T-cell (primary cell): ENCODE results near the gene EVA1B. TPM values are rescaled to one million over a fixed set of nuclear protein-coding genes. Genes with fewer than 3 reads are reported as not detected.
A peak's percentile ranks its signal among the peaks of the same experiment; 100 is the strongest.

Experiments
- ATAC-seq, 4 experiments: fragments of 200-7000 bp in 3 of 4; fragments of 150-1000 bp in 1 of 4; cut with Tn5 transposase; replicated peaks in 1 of 4; 1 replicate in 3 of 4; 2 replicates in 1 of 4; pipeline ENCODE4 v1.10.0; 2021; ENCODE audit warnings: moderate library complexity in 3 of 4, mild to moderate bottlenecking in 2 of 4, moderate number of reproducible peaks in 1 of 4
- CTCF ChIA-PET, 2 donors: fragments of 300-600 bp; sonication (Branson Sonifier 250); formaldehyde crosslinking; loops; one replicate each; lab custom pipeline; 2022; ENCODE audit warnings: antibody characterized with exemption in 2 of 2; lab: Charles Lee
- POLR2A ChIA-PET, 2 donors: fragments of 300-600 bp; sonication (Branson Sonifier 250); formaldehyde crosslinking; loops; one replicate each; lab custom pipeline; 2022; ENCODE audit warnings: antibody characterized with exemption in 2 of 2; lab: Charles Lee
- DNase-seq, 35 experiments: peaks; one replicate each; pipeline versions ENCODE4 v3.0.0 to v3.0.0-alpha.2; 2013 to 2023
- H3K27ac ChIP-seq: one replicate; pipeline ENCODE4 v1.5.1; 2013; ENCODE audit warnings: low read length
- H3K27me3 ChIP-seq, 2 experiments: replicated peaks in 1 of 2; 1 replicate in 1 of 2; 2 replicates in 1 of 2; pipeline versions ENCODE4 v1.6.1 to v1.7.0; 2013; ENCODE audit warnings: low read length in 1 of 2, mixed read lengths in 1 of 2; ENCODE audit not compliant: control insufficient read depth in 2 of 2, insufficient read depth in 2 of 2; ENCODE audit errors: extremely low read depth in 1 of 2
- H3K36me3 ChIP-seq, 2 donors: 1 replicate in 1 of 2; 2 replicates in 1 of 2; pipeline versions ENCODE4 v1.6.1 to v1.7.0; 2013; ENCODE audit warnings: low read length in 1 of 2; ENCODE audit not compliant: control insufficient read depth in 2 of 2, insufficient read depth in 1 of 2; ENCODE audit errors: extremely low read depth in 1 of 2
- H3K4me1 ChIP-seq, 2 experiments: 1 replicate in 1 of 2; 2 replicates in 1 of 2; pipeline versions ENCODE4 v1.6.1 to v1.7.0; 2013; ENCODE audit warnings: low read length in 2 of 2, mixed read lengths in 1 of 2; ENCODE audit not compliant: insufficient read depth in 2 of 2, control insufficient read depth in 1 of 2; ENCODE audit errors: extremely low read depth in 1 of 2
- H3K4me3 ChIP-seq, 2 donors: 1 replicate in 1 of 2; 2 replicates in 1 of 2; pipeline versions ENCODE4 v1.5.1 to v1.7.0; 2013; ENCODE audit warnings: mild to moderate bottlenecking in 2 of 2, low read length in 1 of 2, moderate library complexity in 1 of 2; ENCODE audit not compliant: control insufficient read depth in 1 of 2; ENCODE audit errors: extremely low read depth in 1 of 2
- H3K9me3 ChIP-seq: 2 replicates; pipeline ENCODE4 v1.7.0; 2013
- H3K27ac Mint-ChIP-seq, 2 donors: one replicate each; pipeline ENCODE4 v1.8.0; 2020 to 2021; ENCODE audit warnings: mild to moderate bottlenecking in 2 of 2, mixed read lengths in 2 of 2
- H3K27me3 Mint-ChIP-seq, 2 donors: one replicate each; pipeline ENCODE4 v1.8.0; 2021 to 2022; ENCODE audit warnings: mixed read lengths in 2 of 2
- H3K36me3 Mint-ChIP-seq: one replicate; pipeline ENCODE4 v1.8.0; 2021; ENCODE audit warnings: mixed read lengths
- H3K4me1 Mint-ChIP-seq, 3 donors: one replicate each; pipeline ENCODE4 v1.8.0; 2020 to 2022; ENCODE audit warnings: mixed read lengths in 3 of 3, mild to moderate bottlenecking in 1 of 3
- H3K4me3 Mint-ChIP-seq, 3 donors: one replicate each; pipeline ENCODE4 v1.8.0; 2020 to 2022; ENCODE audit warnings: mild to moderate bottlenecking in 3 of 3, mixed read lengths in 3 of 3, moderate library complexity in 3 of 3
- H3K9me3 Mint-ChIP-seq, 3 donors: one replicate each; pipeline ENCODE4 v1.8.0; 2020 to 2022; ENCODE audit warnings: mixed read lengths in 3 of 3
- WGBS: methylation state at CpG from one replicate; pipeline ENCODE4 v1.1.5; 2013; ENCODE audit warnings: missing lambda C conversion rate; ENCODE audit not compliant: insufficient coverage; 5-methylcytosine and 5-hydroxymethylcytosine counted together
- total RNA-seq, 35 experiments: library from RNA in 6 of 35; stranded (reverse) in 6 of 35; fragments of 120-200 nt in 1 of 35; gene quantifications; one replicate each; pipeline versions ENCODE4 v1.2.1 to v1.2.4 and lab custom pipeline; 2013 to 2026

EVA1B gene
- total RNA-seq, 5 donors from 2014 or later (not counting 1 experiment from before 2014, with no cell fraction given): 2.0 to 8.1 (median 5.6) TPM

DNA sequence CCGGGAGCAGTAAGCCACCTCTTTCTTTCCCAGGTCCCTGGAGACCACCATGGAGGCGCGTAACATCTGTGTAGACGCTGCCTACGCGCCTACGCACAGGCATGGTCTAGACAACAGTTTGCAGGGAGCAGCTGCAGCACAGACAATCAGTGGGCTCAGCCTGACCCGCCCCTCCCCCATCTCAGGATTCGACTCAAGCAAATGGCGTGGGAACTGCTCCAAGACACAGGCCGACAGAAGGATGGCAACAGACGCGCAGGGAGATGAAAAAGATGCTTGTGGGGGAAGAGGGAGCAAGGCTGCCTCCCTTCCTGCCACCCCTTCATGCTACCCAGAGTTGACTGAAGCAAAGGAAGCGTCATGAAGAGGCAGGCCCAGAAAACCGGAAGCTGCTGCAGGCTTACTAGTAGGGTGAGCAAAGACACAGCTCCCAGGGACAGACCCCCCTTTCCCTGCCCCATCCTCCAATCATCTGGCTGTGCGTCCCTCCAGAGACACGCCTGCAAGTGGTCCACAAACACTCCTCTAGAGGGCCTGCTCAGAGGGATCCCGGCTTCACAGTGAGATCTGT lies 42.7 kb upstream of the EVA1B start:
- H3K27me3 Mint-ChIP-seq: no peaks in the 10 kb centered on the region
- DNase-seq: peak; percentile 44 to 84 (median 70)
- no peak overlapping the region for H3K4me3 ChIP-seq
- H3K36me3 Mint-ChIP-seq: peaks cover 3% of the 10 kb centered on the region
- ATAC-seq: peak; percentile 84 to 89 (median 86)
- 59% methylated on average over 13 of the region's 18 CpGs for WGBS
- H3K27ac Mint-ChIP-seq: peak overlapping the region; percentile 85 to 90
- no peaks in the 10 kb centered on the region for H3K9me3 ChIP-seq
- peaks cover 30 to 48% of the 10 kb centered on the region in 2 experiments for H3K4me1 ChIP-seq
- H3K36me3 ChIP-seq: peaks cover 0 to 26% of the 10 kb centered on the region in 2 donors
- H3K27ac ChIP-seq: peak overlapping the region; percentile 52
- CTCF ChIA-PET: interaction anchor here (0.6 to 2.2 kb wide), 9 partner anchors 12 to 172 kb away, joined by 3 to 13 read pairs (median 4); no protein-coding TSS in a partner anchor
- POLR2A ChIA-PET: interaction anchor here (0.6 to 0.9 kb wide), 3 partner anchors 24 to 172 kb away, joined by 3 to 10 read pairs (median 3); no protein-coding TSS in a partner anchor
- peak overlapping the region; percentile 7 to 62 (median 22) for H3K4me3 Mint-ChIP-seq
- H3K4me1 Mint-ChIP-seq: peaks cover 50 to 57% (median 53%) of the 10 kb centered on the region in 3 donors
- H3K9me3 Mint-ChIP-seq: no peaks in the 10 kb centered on the region
- no peaks in the 10 kb centered on the region for H3K27me3 ChIP-seq

- Histone ChIP-seq H3K27ac (peak overlapping the region; percentile 52), H3K4me3 (no peak overlapping the region), H3K27me3 (no peaks in the 10 kb centered on the region), H3K9me3 (no peaks in the 10 kb centered on the region), H3K36me3 (peaks cover 0 to 32% of the 10 kb centered on the region in 2 donors), H3K4me1 (peaks cover 30 to 53% of the 10 kb centered on the region in 2 experiments)
- H3K36me3 Mint-ChIP-seq: peaks cover 8% of the 10 kb centered on the region
- peak overlapping the region; percentile 85 to 90 for H3K27ac Mint-ChIP-seq
- ChIA-PET CTCF (interaction anchor here (0.6 to 2.2 kb wide), 2 partner anchors 19 to 171 kb away, joined by 3 to 13 read pairs; no protein-coding TSS in a partner anchor), POLR2A (no interaction called here)
- H3K9me3 Mint-ChIP-seq: no peaks in the 10 kb centered on the region
- peaks cover 50 to 59% (median 53%) of the 10 kb centered on the region in 3 donors for H3K4me1 Mint-ChIP-seq
- no peak for ATAC-seq
- peak overlapping the region in 1 of 3 donors; percentile 24 for H3K4me3 Mint-ChIP-seq
- no CpG with 5 or more reads among the region's 1 CpG for WGBS
- no peak for DNase-seq
- no peaks in the 10 kb centered on the region for H3K27me3 Mint-ChIP-seq
Observed at GRCh38 chr1:36365381-36365780, 41.9 kb upstream of the EVA1B start.

GRCh38 chr1:36359911-36360550 lies 36.6 kb upstream of the EVA1B start:
- WGBS: 74% methylated on average over 3 of the region's 6 CpGs
- peak in 31 of 35 experiments; percentile 15 to 77 (median 44) for DNase-seq
- no peaks in the 10 kb centered on the region for H3K9me3 Mint-ChIP-seq
- H3K27ac ChIP-seq: peak overlapping the region; percentile 39
- peak; percentile 86 to 99 (median 94) for ATAC-seq
- peaks cover 34% of the 10 kb centered on the region for H3K36me3 Mint-ChIP-seq
- H3K4me1 ChIP-seq: peaks cover 5 to 18% of the 10 kb centered on the region in 2 experiments
- ChIA-PET CTCF (interaction anchor here in 1 of 2 donors (1.0 to 1.5 kb wide), 2 partner anchors 9 to 17 kb away, joined by 3 read pairs; no protein-coding TSS in a partner anchor), POLR2A (interaction anchor here in 1 of 2 donors (0.5 kb wide), 1 partner anchor 8 kb away, joined by 3 read pairs; no protein-coding TSS in a partner anchor)
- peak overlapping the region in 1 of 3 donors; percentile 37 for H3K4me3 Mint-ChIP-seq
- H3K9me3 ChIP-seq: no peaks in the 10 kb centered on the region
- H3K27me3 Mint-ChIP-seq: no peaks in the 10 kb centered on the region
- H3K4me1 Mint-ChIP-seq: peaks cover 10 to 27% (median 12%) of the 10 kb centered on the region in 3 donors
- H3K27ac Mint-ChIP-seq: peak overlapping the region; percentile 88 to 94
- H3K4me3 ChIP-seq: no peak overlapping the region
- H3K36me3 ChIP-seq: peaks cover 19 to 68% of the 10 kb centered on the region in 2 donors
- H3K27me3 ChIP-seq: no peaks in the 10 kb centered on the region

- peaks cover 7 to 26% (median 12%) of the 10 kb centered on the region in 3 donors for H3K4me1 Mint-ChIP-seq
- 97% methylated on average over 5 of the region's 5 CpGs for WGBS
- no peak overlapping the region for H3K4me3 ChIP-seq
- POLR2A ChIA-PET: interaction anchor here in 1 of 2 donors (0.5 kb wide), 1 partner anchor 9 kb away, joined by 3 read pairs; no protein-coding TSS in a partner anchor
- H3K27me3 Mint-ChIP-seq: no peaks in the 10 kb centered on the region
- DNase-seq (no peak), ATAC-seq (no peak)
- H3K4me1 ChIP-seq: peaks cover 5 to 17% of the 10 kb centered on the region in 2 experiments
- peaks cover 24 to 74% of the 10 kb centered on the region in 2 donors for H3K36me3 ChIP-seq
- peaks cover 38% of the 10 kb centered on the region for H3K36me3 Mint-ChIP-seq
- CTCF ChIA-PET: no interaction called here
- no peaks in the 10 kb centered on the region for H3K9me3 ChIP-seq
- H3K27me3 ChIP-seq: no peaks in the 10 kb centered on the region
- H3K27ac ChIP-seq: peak overlapping the region; percentile 39
- peak overlapping the region; percentile 88 to 94 for H3K27ac Mint-ChIP-seq
- no peaks in the 10 kb centered on the region for H3K9me3 Mint-ChIP-seq
- H3K4me3 Mint-ChIP-seq: peak overlapping the region in 1 of 3 donors; percentile 37
Observed at GRCh38 chr1:36359383-36359782, 35.9 kb upstream of the EVA1B start.

GRCh38 chr1:36358514-36359084 lies 35.2 kb upstream of the EVA1B start:
- no peak for ATAC-seq
- Histone ChIP-seq H3K4me1 (peaks cover 5 to 17% of the 10 kb centered on the region in 2 experiments), H3K27me3 (no peaks in the 10 kb centered on the region), H3K27ac (peak overlapping the region; percentile 39), H3K4me3 (no peak overlapping the region), H3K9me3 (no peaks in the 10 kb centered on the region), H3K36me3 (peaks cover 24 to 80% of the 10 kb centered on the region in 2 donors)
- peak overlapping the region in 1 of 2 donors; percentile 94 for H3K27ac Mint-ChIP-seq
- H3K9me3 Mint-ChIP-seq: no peaks in the 10 kb centered on the region
- no peaks in the 10 kb centered on the region for H3K27me3 Mint-ChIP-seq
- ChIA-PET CTCF (no interaction called here), POLR2A (no interaction called here)
- H3K36me3 Mint-ChIP-seq: peaks cover 41% of the 10 kb centered on the region
- H3K4me1 Mint-ChIP-seq: peaks cover 7 to 26% (median 12%) of the 10 kb centered on the region in 3 donors
- H3K4me3 Mint-ChIP-seq: no peak overlapping the region
- 97% methylated on average over 7 of the region's 13 CpGs for WGBS
- no peak for DNase-seq

DNA sequence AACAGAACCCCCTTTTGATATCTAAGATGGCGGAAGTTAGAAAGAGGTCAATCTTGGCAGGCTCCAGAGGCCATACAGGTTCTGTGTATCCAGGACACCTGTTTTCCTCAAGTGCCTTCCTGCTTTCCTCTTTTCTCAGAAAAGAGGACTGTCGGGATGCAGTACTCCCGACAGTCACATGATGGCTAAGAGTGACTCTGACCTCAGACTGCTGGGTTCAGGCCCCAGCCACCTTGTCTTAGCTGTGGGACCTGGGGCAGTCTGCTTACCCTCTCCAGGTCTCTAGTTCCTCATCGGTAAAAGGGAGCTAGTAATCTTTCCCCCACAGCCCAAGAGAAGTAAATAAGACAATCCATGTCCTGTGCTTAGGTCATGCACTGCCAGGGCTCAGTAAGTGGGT lies 32.4 kb upstream of the EVA1B start:
- WGBS: 100% methylated on average over 3 of the region's 4 CpGs

More for the DNA sequence above, 32.4 kb upstream of the EVA1B start:
- peaks cover 32 to 68% of the 10 kb centered on the region in 2 donors for H3K36me3 ChIP-seq
- no peaks in the 10 kb centered on the region for H3K27me3 Mint-ChIP-seq
- H3K9me3 Mint-ChIP-seq: no peaks in the 10 kb centered on the region
- H3K4me3 ChIP-seq: no peak overlapping the region
- no peak overlapping the region for H3K27ac ChIP-seq
- no peak for DNase-seq
- ChIA-PET POLR2A (no interaction called here), CTCF (no interaction called here)
- H3K27me3 ChIP-seq: no peaks in the 10 kb centered on the region
- H3K4me1 ChIP-seq: peaks cover 5 to 34% of the 10 kb centered on the region in 2 experiments
- no peaks in the 10 kb centered on the region for H3K9me3 ChIP-seq
- H3K36me3 Mint-ChIP-seq: peaks cover 49% of the 10 kb centered on the region
- no peak for ATAC-seq
- H3K27ac Mint-ChIP-seq: no peak overlapping the region
- H3K4me3 Mint-ChIP-seq: no peak overlapping the region
- H3K4me1 Mint-ChIP-seq: peaks cover 16 to 41% (median 28%) of the 10 kb centered on the region in 3 donors
